HG02973 (cell line): Measurements from ENCODE around the gene CD84.
"Not testable (repeated sequence)": the region's sequence is repeated elsewhere in the genome, so short reads cannot be mapped to it uniquely, and the experiment has no call there.

Source experiments
- ATAC-seq: cut with Tn5 transposase; IDR thresholded peaks from one replicate; pipeline ENCODE4 v1.9.1; 2021; ENCODE audit warnings: moderate library complexity; ENCODE audit not compliant: unreplicated experiment

Gene CD84

GRCh38 chr1:160575112-160575664 lies 4.1 kb downstream of the CD84 start:
- no peak for ATAC-seq

- no peak for ATAC-seq
Measured at GRCh38 chr1:160570840-160571239, 8.5 kb downstream of the CD84 start.

GRCh38 chr1:160569806-160570205 lies 9.5 kb downstream of the CD84 start:
- no peak for ATAC-seq

- ATAC-seq, result no peak
Measured at GRCh38 chr1:160567858-160568682, 11.2 kb downstream of the CD84 start.

GRCh38 chr1:160567341-160567740 lies 12.0 kb downstream of the CD84 start:
- ATAC-seq, result no peak

- ATAC-seq, result no peak
Measured at GRCh38 chr1:160565564-160565963, 13.7 kb downstream of the CD84 start.

GRCh38 chr1:160563230-160563629 lies 16.1 kb downstream of the CD84 start:
- ATAC-seq, result not testable (repeated sequence)

GRCh38 chr1:160562745-160563144 lies 16.6 kb downstream of the CD84 start:
- ATAC-seq, result not testable (repeated sequence)

GRCh38 chr1:160560806-160561205 lies 18.5 kb downstream of the CD84 start:
- ATAC-seq, result no peak

- ATAC-seq, result no peak
Measured at GRCh38 chr1:160560045-160560705, 19.1 kb downstream of the CD84 start.

GRCh38 chr1:160559437-160559836 lies 19.9 kb downstream of the CD84 start:
- ATAC-seq, result not testable (repeated sequence)

GRCh38 chr1:160558660-160559380 lies 20.5 kb downstream of the CD84 start:
- ATAC-seq, result no peak

- no peak for ATAC-seq
Measured at GRCh38 chr1:160553778-160554177, 25.5 kb downstream of the CD84 start.

- no peak for ATAC-seq
Measured at GRCh38 chr1:160552425-160552824, 26.9 kb downstream of the CD84 start.

GRCh38 chr1:160550572-160551034 lies 28.7 kb downstream of the CD84 start:
- ATAC-seq, result no peak

- ATAC-seq, result no peak
Measured at GRCh38 chr1:160549665-160550006, 29.7 kb downstream of the CD84 start.

GRCh38 chr1:160548960-160549664 lies 30.2 kb downstream of the CD84 start:
- peak; percentile 43 for ATAC-seq

- no peak for ATAC-seq
Measured at GRCh38 chr1:160548183-160548582, 31.1 kb downstream of the CD84 start.

- no peak for ATAC-seq
Measured at GRCh38 chr1:160547422-160547821, 31.9 kb downstream of the CD84 start.

GRCh38 chr1:160546942-160547341 lies 32.4 kb downstream of the CD84 start:
- ATAC-seq, result no peak

- ATAC-seq, result no peak
Measured at GRCh38 chr1:160544647-160545046, 34.6 kb downstream of the CD84 start.
